ENCODE measurements around the gene DSCAM.
"Not testable (repeated sequence)": the region's sequence is repeated elsewhere in the genome, so short reads cannot be mapped to it uniquely, and the experiment has no call there.

DSCAM gene

DNA sequence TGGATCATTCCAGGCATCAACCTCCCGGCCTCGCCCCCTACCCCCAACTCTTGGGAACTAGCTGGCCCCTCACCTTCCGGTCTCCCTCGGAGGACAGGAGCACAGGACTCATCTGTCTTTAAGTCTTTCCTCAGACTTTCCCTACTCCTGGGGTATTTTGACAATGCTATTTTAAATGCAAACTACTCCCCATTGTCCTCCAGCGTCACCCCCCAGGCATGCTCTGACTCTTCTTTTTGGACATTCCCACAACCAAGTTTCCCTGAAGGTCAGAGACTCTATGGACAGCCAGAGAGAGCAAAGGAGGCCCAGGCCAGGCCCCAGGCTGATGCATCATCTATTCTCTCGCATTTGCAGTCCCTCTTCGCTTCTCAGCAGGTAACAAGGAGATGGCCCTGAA, 555.4 kb downstream of the DSCAM start:
- no peak for DNase-seq

DNA sequence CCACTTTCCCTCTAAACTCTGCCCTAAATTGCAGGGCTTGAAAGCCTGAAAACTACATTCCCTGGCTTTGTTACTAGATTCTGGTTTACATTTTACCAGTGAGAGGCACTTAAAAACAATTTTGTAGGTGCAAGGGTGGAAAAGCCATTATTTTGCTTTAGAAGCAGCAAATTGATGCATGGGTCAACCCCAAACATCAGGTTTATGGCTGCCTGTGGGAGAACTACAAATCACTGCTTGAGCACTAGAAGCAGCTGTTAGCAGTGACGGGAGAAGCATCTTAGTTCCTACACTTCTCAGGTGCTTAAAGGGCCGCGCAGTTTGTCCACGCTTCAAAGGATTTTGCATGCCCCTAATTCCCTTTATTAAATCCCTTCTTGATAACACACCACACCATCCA, 562.5 kb downstream of the DSCAM start:
- peak in 2 of 3 experiments; percentile 35 to 45 for DNase-seq

DNA sequence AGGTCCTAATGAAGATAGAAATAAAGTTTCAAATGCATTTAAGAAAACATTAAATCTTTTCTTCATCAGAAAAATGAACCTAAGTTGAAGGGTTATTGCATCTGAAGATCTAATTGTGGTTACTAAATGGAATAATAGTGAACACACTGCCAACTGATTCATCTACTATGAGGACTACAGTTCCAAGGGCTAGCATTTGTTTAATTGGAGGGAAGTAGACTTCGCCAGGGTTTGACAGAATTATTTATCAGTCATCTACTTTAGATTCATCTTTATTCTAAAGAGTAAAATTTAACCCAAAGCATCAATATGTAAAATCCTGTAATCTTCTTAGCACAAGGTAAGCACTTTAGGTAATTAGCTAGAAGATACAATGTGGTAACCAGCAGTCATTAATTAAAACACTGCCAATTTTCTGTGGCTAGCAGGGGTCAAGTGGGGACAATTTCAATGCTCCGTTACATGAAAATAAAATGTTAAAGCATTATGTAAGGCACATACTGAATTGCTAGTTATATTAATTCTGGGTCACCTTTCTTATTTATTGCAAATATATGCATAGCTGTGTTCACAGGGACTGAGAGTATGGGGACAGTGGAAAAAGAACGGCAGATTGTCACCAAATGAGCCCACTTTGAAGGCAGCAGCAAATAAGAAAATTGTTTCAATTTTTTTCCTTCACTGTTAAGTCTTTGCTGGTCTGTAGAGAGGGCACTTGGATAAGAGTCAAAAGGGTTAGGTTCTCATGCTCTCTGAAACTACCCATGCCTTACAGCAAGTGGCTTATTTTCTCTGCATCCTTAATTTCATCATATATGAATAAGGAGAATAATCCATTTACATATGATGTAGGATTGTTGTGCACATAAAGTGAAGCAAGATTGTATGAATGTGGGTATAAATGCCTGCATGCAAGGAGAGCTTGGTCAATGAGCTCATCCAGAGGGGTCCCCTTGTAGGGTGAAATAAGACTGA, 563.8 kb downstream of the DSCAM start:
- DNase-seq, result peak in 1 of 3 experiments; percentile 63

DNA sequence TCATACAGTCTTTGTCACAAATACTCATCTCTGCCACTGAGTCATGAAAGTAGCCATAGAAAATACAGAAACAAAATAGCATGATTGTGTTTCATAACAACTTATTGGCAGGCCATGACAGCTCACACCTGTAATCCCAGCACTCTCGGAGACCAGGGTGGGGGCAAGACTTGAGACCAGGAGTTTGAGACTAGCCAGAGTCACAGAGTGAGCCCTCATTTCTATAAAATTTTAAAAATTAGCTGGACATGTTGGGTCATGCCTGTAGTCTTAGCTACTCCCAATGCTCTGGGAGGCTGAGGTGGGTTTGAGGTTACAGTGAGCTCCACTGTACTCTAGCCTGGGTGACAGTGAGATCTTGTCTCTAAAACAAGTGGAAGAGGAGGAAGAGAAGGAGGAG, 568.6 kb downstream of the DSCAM start:
- DNase-seq, result no peak

DNA sequence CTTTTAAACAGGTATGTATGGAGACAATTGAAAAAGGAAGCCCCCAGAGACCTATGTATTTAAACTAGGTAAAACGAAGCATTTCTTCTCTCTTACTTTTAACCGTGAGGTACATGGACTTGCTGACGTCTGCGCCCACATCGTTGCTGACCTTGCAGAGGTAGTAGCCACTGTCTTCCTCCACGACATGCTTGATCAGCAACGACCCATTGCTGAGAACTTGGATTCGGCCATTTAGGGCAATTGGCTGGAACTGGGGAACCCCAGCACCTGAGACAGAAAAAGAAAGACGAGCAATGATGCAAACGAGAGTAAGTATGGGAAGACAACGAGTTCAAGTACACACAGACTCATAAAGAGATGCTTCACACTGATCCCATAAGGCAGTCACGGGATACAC, 571.0 kb downstream of the DSCAM start:
- no peak for DNase-seq

DNA sequence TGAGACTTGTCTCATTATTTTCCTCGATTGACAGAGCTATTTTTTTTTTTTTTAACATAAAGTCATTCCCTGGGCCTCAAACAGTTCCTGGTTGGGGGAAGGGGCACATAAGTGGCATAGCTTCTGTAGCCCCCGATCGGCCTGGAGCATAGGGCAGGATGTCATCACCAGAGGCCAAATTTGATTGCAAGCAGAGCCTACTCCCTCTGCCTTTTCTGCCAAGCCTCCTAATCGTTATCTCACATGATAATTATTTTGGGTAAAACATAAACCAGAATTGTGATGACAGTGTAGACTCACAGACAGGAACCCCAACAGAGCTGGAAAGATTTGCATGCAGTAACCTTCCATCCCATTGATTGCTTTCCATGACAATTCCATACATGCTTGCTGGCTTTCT, 574.9 kb downstream of the DSCAM start:
- DNase-seq, result peak in 1 of 3 experiments; percentile 30

DNA sequence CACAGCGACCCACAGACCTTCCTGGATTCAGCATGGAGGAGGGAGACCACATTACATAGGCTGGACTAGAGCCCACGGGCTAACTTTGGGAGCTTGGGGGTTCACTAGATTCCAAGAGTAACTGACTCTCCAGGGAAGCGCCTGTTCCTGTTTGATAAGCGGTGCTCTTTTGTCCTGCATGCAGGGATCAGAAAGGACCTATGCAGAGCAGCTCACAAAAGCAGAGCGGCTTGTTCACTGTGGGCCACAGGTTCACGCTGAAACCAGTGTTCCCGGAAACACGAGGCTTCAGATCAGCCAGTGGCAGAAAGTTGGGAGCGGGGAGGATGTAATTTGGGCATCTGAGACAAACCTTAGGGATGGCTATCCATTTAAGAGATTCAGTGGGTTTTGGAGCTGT, 575.8 kb downstream of the DSCAM start:
- no peak for DNase-seq

DNA sequence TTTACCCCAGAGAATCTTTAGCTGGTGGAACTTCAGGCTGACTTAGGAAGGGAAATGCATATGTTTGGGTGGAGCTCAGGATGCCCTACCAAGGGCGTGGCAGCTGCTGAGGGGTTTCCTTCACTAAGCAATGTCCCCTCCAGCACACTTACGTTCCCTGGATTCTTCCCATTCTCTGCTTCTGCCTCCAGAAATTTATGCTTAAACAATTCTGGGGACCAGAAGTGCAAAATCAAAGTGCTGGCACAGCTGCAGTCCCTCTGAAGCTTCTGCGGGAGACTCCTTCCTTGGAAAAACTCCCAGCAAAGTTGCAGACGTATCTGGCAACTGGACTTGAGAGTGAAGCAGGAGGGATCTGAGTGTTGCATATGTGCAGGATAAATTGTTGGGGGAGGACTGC, 576.9 kb downstream of the DSCAM start:
- no peak for DNase-seq

DNA sequence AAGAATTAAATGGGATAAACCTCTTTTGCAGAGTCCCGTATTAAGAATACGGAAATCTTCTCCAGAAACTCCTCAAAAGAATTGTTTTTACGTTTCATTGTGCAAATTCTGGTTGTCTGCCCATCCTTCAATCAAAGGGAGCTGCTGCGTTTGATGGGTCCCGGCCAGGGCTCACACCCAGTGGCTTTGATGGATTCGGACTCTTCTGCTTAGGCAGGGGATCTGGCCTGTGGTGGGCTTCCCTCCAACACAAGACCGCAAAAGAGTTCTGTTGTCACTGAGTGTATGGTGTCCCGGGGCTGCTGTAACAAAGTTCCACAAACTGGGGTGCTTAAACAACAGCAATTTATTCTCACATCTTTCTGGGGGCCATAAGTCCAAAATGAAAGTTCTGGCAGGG, 577.7 kb downstream of the DSCAM start:
- no peak for DNase-seq

DNA sequence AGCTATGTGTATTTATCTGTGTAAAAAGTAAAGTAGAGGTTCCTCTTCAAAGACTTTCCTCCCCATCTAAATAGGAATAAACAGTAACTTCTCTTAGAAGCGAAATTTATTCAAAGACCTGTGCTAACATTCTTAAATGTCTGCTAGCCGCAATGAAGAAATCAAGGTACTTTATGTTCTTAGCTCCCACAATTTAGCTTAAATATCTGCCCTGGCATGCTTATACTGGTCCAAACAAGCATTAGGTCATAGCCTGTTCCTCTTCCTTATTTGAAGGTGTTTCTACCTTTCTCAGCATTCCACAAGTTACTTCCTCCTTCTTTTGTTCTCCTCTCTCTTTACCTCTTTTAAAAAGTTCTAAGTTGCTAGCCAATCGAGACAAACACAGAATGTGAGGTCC, 588.5 kb downstream of the DSCAM start:
- not testable (repeated sequence) for DNase-seq

DNA sequence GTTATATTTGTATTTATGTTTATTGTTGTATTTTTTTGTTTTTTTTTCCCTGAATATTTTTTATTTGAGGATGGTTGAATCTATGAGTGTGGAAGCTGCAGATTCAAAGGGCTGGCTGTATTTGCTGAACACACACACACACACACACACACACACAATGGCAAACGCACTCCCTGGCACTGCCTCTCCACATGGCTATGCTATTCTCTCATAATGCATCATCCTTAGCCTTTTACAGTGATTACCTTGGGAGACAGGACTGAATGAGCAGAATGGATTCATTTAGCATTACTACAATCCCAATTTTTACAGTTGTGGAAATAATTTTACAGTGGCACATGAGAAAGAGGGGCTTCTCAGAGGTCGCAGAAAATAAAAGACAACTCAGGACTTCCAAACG, 589.6 kb downstream of the DSCAM start:
- DNase-seq, result no peak

DNA sequence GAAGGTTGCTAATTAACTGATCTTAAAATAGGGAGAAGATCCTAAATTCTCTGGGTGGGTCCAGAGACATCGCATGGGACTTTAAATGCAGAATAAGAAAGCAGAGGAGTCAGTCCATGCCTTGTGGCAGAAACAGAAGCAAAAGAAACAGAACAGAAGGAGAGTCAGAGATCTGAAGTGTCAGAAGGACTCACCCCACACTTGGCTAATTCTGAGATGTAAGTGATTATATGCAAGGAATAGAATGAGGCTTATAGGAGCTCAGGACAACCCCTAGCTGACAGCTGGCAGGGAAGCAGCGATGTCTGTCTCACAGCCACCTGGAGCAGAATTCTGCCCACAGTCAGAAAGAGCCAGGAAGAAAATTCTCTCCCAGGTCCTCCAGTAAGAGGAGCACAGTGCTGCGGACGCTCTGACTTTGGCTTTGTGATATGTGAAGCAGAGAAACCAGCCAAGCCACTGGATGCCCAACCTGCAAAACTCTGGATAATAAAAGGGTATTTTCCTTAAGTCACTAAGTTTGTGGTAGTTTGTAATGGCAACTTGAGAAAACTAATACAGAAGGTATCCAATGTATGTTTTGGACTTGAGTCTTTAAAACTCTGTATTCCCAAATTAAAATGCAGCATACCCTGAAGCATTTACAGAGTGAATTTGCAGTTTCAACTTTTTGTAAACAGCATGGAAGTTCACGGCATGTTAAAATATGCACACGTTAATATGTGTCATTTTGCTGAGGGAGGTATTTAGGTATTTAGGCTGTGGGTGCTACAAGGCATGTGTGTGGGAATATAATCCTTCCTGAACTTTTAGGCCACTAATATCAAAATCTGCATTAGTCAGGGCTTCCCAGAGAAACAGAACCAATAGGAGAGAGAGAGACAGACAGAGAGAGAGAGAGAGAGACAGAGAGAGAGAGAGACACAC, 591.2 kb downstream of the DSCAM start:
- DNase-seq, result no peak

DNA sequence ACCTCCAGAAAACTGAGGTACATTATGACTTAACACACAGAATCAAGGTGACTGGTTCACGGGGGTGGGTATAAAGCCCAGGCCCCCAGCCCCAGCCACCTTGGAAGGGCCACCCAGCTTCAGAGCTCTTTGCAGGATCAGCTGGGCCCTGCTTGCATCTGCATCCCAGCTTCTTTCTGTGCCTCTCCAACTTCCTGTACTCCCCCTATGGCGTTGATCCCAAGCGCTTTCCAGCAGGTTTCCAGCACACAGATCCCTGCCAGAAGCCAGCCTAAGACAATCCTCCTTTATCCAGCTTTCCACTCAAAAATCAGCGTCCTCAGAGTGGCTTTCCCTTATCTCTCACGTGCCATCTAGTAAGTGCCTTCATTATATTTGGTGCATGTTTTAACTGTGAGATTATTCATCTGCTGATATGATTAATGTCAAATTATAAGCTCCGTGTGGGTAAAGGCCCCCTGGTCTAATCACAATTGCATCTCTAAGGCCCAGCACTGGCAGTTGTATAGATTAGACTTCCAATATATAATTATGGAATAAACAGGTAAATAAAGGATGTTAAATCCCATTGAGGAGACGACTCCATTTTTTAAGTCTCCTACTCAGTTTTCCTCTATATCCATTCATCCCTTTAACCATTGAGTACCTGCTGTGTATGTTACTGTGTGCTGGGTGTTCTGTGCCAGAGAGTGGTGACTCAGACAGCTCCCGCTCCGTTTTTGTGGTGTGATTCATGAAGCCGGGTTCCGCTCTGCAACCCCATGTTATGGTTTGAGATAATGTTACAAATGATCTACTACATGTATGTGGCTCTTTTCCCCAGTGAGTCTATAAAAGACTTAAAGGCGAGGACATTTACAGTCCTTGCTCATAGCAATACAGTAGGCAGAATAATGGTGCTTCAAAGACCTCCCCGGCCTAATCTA, 592.2 kb downstream of the DSCAM start:
- DNase-seq, result no peak

DNA sequence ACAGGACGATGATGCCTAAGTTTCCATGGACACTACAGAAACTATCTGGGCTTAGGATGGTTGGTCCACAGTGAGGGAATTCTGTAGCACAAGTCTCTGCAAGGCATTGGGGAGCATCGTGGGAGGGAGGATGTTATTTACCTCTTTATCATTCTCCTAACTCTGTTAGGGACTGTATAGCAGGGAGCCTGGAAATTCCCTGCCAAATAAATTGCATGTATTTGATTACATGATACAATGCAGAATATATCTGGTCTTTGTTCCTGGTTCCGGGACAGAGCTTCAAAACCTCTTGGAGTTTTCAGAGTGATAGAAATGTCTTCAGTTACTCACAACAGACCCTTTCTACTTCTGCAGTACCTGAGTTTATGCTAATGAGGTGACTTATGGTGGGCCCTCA, 593.8 kb downstream of the DSCAM start:
- DNase-seq, result no peak

DNA sequence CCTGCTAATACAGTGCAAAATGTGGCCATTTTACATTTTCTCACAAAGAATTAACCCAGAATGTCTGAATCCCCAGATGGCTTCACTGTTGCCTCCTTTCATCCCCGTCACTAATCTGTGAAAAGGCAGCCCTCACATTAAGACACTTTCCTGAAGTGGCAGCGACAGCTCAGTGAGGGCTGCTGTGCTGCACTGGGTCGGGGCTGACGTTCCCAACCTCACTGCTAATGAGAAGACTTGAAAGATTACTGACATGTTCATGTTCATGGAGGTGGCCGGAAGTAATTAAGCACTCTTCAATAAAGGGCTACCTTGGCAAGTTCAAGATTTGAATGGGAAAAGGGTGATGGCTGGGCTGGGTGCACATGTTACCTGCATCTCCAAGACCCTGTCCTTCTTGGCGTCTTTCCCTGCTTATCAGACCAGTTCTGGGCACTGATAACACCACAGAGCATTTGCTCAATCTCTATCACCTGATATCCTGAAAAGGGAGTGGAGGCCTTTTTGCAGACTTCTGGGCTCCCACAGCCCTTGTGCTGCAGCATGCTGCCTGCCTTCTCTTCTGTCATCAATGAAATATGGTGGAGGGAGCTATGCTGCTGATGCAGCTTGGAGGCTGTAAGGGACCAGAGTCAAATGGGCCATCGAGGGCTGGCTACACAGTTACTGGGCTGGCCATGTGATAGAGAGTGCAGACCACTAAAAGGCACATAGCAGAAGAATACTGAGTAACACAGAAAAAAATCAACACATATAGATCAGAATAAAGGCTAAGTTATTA, 596.3 kb downstream of the DSCAM start:
- DNase-seq, result no peak

DNA sequence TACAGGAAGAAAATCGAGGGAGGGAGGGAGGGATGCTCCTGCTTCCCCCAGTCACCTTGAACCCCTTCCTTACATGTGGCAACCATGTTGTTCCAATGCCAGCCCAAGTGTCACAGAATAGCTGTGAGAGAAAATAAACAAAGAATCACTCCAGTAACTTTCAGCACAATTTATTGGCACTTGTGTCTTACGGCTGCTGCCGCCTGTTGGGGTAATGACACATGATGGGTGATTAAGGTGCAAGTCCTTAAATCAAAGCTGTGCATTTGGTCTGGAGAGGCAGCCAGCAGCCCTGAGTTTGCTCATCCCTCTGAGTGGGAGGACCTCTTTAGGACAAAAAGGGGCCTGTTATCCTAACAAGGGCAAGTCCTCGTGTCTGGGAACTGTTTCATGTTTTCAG, 602.0 kb downstream of the DSCAM start:
- peak; percentile 29 to 79 (median 52) for DNase-seq

DNA sequence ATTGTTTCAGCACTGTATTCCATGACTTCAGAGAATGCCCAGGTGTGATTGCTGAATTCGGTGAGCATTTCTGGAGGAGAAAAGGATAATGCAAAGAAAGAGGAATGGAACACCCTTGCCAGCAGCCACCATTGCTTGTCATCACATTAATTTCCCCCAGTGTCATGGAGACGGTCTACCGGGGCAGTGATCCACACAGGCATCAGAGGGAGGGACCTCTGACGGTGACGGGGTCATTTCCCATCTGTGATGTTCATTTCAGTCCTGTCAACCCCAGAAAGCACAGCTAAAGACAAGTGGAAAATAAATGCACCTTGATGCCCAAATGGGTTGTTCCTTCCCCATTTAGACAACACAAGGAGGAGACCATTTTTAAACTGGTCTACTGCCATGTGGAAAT, 603.3 kb downstream of the DSCAM start:
- DNase-seq, result no peak

DNA sequence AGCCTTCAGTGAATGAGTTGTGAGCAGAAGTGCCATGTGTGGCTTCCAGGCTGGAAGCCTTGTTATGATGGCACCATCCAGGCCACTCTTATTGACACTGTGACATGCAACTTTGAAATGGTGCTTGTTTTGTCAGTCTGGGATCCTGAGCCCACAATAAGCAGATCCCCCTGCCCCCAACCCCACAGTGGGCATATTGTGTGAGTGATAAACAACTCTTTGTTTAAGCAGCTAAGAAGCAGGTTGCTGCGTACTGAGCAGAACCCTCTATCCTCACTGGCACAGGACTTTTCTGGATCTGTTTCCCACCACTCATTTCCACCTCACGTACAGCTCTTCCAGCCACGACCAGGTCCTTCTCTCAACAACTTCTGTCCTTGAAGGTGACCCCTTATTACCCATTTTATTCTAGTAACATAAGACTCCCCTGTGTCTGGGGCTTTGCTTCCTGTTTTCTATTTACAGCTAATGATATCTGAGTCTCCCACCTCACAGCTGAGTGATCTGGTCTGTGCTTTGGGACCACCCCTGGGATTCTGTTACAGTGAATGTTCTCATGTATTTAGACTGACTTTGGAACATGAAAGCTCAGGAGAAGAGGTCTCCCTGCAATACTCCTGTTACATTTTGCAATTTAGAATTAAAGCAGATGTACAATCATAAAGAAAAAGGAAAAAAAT, 604.2 kb downstream of the DSCAM start:
- DNase-seq, result no peak

DNA sequence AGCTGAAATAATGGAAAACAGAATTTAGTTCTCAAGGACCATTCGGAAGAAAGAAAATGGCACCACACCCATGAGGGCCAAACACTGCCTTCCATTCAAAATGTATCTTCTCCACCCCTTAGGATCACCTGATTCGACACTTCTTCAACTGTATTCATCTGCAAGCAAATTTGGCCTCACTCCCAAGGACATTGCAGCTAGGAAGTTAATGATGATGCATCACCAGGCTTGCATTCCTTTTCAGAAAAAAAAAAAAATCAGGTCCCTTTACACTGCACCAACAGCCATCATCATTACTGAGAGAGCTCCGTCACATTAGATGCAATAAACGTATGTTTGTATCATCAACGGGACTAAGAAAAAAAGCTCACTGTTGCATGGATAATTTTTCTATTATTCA, 611.4 kb downstream of the DSCAM start:
- DNase-seq, result peak in 1 of 3 experiments; percentile 30

DNA sequence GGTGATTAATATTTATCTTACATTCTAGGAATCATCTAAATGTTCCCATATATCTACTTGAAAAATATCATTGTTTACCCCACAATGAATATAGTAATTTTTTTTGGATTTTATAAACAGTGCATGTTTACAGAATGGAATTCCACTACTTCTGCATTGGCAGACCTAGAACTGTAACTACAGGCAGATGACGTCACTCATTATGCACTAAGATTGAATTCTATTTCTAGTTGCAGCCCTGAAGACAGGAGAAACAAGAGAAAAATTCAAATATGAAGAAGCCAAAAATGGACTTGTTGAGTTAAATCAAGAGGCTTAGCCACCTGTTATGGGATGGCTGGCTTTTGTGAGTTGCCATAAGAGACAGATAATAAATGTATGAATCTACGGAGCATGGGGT, 615.0 kb downstream of the DSCAM start:
- DNase-seq, result no peak

DNA sequence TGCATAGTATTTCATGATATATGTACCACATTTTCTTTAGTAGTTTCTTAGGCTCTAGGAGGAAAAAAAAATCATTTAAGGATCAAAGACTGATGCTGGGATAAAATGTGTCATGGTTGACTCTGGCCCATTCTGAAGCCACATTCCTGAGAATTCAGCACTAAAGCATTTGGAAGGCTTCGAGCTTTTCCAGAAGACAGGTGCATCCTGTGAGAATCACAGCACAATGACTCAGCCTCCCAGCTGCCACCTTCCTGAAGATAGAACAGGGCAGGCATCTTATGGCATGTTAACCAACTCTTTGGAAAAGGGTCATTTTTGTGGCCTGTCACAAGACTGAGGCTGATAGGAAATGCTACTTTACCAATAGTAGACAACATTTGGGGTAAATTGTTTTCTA, 619.9 kb downstream of the DSCAM start:
- no peak for DNase-seq

Measured in NCI-H1417 (cell line).